Measurements from ENCODE around the gene HMX1. TPM values are rescaled to one million over a fixed set of nuclear protein-coding genes. Genes with fewer than 3 reads are reported as not detected.

HMX1 gene
- total and polyA plus RNA-seq, 2 experiments from 2014 or later = 0.69 TPM; not detected in 1

GRCh38 chr4:8848507-8849265, 23.0 kb downstream of the HMX1 start:
- Histone ChIP-seq H3K4me1 (ENCODE audit: insufficient read depth) (no peaks in the 10 kb centered on the region), H3K79me2 (replicated peaks; ENCODE audit: insufficient read depth) (no peaks in the 10 kb centered on the region), H3K27me3 (ENCODE audit: insufficient read depth) (peaks cover 10% of the 10 kb centered on the region), H2AFZ (no peak overlapping the region), H3F3A (replicated peaks; ENCODE audit: low read depth) (no peaks in the 10 kb centered on the region), H3K9me2 (ENCODE audit: insufficient read depth) (no peaks in the 10 kb centered on the region), H3K4me2 (no peak overlapping the region), H3K4me3 (no peak overlapping the region), H3K27ac (ENCODE audit: low read depth) (no peak overlapping the region), H4K20me1 (replicated peaks; ENCODE audit: insufficient read depth) (no peaks in the 10 kb centered on the region), H3K36me3 (ENCODE audit: insufficient read depth) (no peaks in the 10 kb centered on the region)
- H3K4me1 Mint-ChIP-seq = peaks cover 3% of the 10 kb centered on the region; the same call in 1 of the 3 replicates
- no peaks in the 10 kb centered on the region for H3K36me3 Mint-ChIP-seq (ENCODE audit: low read depth)
- no peaks in the 10 kb centered on the region for H3K9me3 Mint-ChIP-seq
- ATAC-seq (no peak), DNase-seq (ENCODE audit: low spot score) (no peak)
- peaks cover 20% of the 10 kb centered on the region for H3K27me3 Mint-ChIP-seq (ENCODE audit: insufficient read depth, low read depth, poor library complexity)
- no peak overlapping the region for H3K27ac Mint-ChIP-seq
- TF ChIP-seq ZNF114 (CRISPR knock-in tag; IDR thresholded peaks at IDR 0.05) (no peak), POLR2AphosphoS5 (IDR thresholded peaks at IDR 0.05; ENCODE audit: low read depth) (no peak), STAT1 (IDR thresholded peaks at IDR 0.05; ENCODE audit: unreplicated experiment) (no peak)
- TF ChIP-seq, protein P1, sequence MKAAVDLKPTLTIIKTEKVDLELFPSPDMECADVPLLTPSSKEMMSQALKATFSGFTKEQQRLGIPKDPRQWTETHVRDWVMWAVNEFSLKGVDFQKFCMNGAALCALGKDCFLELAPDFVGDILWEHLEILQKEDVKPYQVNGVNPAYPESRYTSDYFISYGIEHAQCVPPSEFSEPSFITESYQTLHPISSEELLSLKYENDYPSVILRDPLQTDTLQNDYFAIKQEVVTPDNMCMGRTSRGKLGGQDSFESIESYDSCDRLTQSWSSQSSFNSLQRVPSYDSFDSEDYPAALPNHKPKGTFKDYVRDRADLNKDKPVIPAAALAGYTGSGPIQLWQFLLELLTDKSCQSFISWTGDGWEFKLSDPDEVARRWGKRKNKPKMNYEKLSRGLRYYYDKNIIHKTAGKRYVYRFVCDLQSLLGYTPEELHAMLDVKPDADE (IDR thresholded peaks at IDR 0.05) = no peak
- no peak overlapping the region; the same call in 2 of the 3 replicates for H3K4me3 Mint-ChIP-seq

DNA sequence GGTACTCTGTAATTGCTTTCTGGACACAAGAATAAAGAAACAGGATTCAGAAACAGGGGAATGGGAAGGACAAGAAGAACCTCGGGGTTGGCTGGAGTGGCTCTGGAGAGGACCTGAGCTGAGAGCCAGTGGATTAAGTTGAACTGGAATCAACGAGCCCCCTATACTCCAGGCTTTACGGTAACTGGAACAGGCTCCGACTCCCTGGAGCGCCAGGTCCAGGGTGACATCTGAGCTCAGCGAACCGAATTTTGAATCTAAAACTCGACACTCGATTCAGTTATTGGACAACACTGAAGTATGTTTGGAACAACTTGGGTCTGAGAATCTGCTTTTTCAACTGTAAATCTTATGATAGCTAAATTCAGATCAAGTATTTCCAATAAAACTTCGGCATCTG, 23.9 kb downstream of the HMX1 start:
- Histone ChIP-seq H4K20me1 (replicated peaks; ENCODE audit: insufficient read depth) (no peaks in the 10 kb centered on the region), H3K36me3 (ENCODE audit: insufficient read depth) (no peaks in the 10 kb centered on the region), H3K4me3 (no peak overlapping the region), H3K79me2 (replicated peaks; ENCODE audit: insufficient read depth) (no peaks in the 10 kb centered on the region), H3K27ac (ENCODE audit: low read depth) (no peak overlapping the region), H3K4me1 (ENCODE audit: insufficient read depth) (no peaks in the 10 kb centered on the region), H3F3A (replicated peaks; ENCODE audit: low read depth) (no peaks in the 10 kb centered on the region), H3K27me3 (ENCODE audit: insufficient read depth) (peaks cover under 1% of the 10 kb centered on the region; the same call in 1 of the 2 replicates), H2AFZ (no peak overlapping the region), H3K9me2 (ENCODE audit: insufficient read depth) (no peaks in the 10 kb centered on the region), H3K4me2 (no peak overlapping the region)
- H3K9me3 Mint-ChIP-seq = peaks cover 7% of the 10 kb centered on the region; the same call in 2 of the 3 replicates
- H3K4me1 Mint-ChIP-seq = no peaks in the 10 kb centered on the region; the same call in 2 of the 3 replicates
- H3K36me3 Mint-ChIP-seq (ENCODE audit: low read depth) = no peaks in the 10 kb centered on the region
- DNase-seq (ENCODE audit: low spot score) = peak; percentile 39
- no peak overlapping the region for H3K27ac Mint-ChIP-seq
- no peak overlapping the region for H3K4me3 Mint-ChIP-seq
- peak; percentile 81 for ATAC-seq
- H3K27me3 Mint-ChIP-seq (ENCODE audit: insufficient read depth, low read depth, poor library complexity) = peaks cover 13% of the 10 kb centered on the region
- no peak for TF ChIP-seq JUNB (IDR thresholded peaks at IDR 0.05; ENCODE audit: unreplicated experiment)
- TF ChIP-seq, protein P2, sequence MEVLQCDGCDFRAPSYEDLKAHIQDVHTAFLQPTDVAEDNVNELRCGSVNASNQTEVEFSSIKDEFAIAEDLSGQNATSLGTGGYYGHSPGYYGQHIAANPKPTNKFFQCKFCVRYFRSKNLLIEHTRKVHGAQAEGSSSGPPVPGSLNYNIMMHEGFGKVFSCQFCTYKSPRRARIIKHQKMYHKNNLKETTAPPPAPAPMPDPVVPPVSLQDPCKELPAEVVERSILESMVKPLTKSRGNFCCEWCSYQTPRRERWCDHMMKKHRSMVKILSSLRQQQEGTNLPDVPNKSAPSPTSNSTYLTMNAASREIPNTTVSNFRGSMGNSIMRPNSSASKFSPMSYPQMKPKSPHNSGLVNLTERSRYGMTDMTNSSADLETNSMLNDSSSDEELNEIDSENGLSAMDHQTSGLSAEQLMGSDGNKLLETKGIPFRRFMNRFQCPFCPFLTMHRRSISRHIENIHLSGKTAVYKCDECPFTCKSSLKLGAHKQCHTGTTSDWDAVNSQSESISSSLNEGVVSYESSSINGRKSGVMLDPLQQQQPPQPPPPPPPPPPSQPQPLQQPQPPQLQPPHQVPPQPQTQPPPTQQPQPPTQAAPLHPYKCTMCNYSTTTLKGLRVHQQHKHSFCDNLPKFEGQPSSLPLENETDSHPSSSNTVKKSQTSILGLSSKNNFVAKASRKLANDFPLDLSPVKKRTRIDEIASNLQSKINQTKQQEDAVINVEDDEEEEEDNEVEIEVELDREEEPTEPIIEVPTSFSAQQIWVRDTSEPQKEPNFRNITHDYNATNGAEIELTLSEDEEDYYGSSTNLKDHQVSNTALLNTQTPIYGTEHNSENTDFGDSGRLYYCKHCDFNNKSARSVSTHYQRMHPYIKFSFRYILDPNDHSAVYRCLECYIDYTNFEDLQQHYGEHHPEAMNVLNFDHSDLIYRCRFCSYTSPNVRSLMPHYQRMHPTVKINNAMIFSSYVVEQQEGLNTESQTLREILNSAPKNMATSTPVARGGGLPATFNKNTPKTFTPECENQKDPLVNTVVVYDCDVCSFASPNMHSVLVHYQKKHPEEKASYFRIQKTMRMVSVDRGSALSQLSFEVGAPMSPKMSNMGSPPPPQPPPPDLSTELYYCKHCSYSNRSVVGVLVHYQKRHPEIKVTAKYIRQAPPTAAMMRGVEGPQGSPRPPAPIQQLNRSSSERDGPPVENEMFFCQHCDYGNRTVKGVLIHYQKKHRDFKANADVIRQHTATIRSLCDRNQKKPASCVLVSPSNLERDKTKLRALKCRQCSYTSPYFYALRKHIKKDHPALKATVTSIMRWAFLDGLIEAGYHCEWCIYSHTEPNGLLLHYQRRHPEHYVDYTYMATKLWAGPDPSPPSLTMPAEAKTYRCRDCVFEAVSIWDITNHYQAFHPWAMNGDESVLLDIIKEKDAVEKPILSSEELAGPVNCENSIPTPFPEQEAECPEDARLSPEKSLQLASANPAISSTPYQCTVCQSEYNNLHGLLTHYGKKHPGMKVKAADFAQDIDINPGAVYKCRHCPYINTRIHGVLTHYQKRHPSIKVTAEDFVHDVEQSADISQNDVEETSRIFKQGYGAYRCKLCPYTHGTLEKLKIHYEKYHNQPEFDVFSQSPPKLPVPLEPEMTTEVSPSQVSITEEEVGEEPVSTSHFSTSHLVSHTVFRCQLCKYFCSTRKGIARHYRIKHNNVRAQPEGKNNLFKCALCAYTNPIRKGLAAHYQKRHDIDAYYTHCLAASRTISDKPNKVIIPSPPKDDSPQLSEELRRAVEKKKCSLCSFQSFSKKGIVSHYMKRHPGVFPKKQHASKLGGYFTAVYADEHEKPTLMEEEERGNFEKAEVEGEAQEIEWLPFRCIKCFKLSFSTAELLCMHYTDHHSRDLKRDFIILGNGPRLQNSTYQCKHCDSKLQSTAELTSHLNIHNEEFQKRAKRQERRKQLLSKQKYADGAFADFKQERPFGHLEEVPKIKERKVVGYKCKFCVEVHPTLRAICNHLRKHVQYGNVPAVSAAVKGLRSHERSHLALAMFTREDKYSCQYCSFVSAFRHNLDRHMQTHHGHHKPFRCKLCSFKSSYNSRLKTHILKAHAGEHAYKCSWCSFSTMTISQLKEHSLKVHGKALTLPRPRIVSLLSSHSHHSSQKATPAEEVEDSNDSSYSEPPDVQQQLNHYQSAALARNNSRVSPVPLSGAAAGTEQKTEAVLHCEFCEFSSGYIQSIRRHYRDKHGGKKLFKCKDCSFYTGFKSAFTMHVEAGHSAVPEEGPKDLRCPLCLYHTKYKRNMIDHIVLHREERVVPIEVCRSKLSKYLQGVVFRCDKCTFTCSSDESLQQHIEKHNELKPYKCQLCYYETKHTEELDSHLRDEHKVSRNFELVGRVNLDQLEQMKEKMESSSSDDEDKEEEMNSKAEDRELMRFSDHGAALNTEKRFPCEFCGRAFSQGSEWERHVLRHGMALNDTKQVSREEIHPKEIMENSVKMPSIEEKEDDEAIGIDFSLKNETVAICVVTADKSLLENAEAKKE (CRISPR knock-in tag; IDR thresholded peaks at IDR 0.05) = no peak
- no peak for TF ChIP-seq ZNF114 (CRISPR knock-in tag; IDR thresholded peaks at IDR 0.05)
- TF ChIP-seq, protein P3, sequence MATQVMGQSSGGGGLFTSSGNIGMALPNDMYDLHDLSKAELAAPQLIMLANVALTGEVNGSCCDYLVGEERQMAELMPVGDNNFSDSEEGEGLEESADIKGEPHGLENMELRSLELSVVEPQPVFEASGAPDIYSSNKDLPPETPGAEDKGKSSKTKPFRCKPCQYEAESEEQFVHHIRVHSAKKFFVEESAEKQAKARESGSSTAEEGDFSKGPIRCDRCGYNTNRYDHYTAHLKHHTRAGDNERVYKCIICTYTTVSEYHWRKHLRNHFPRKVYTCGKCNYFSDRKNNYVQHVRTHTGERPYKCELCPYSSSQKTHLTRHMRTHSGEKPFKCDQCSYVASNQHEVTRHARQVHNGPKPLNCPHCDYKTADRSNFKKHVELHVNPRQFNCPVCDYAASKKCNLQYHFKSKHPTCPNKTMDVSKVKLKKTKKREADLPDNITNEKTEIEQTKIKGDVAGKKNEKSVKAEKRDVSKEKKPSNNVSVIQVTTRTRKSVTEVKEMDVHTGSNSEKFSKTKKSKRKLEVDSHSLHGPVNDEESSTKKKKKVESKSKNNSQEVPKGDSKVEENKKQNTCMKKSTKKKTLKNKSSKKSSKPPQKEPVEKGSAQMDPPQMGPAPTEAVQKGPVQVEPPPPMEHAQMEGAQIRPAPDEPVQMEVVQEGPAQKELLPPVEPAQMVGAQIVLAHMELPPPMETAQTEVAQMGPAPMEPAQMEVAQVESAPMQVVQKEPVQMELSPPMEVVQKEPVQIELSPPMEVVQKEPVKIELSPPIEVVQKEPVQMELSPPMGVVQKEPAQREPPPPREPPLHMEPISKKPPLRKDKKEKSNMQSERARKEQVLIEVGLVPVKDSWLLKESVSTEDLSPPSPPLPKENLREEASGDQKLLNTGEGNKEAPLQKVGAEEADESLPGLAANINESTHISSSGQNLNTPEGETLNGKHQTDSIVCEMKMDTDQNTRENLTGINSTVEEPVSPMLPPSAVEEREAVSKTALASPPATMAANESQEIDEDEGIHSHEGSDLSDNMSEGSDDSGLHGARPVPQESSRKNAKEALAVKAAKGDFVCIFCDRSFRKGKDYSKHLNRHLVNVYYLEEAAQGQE (IDR thresholded peaks at IDR 0.05; ENCODE audit: unreplicated experiment) = no peak
- no peak for TF ChIP-seq NANOG (IDR thresholded peaks at IDR 0.05; ENCODE audit: borderline replicate concordance)
- no peak for TF ChIP-seq EZH2phosphoT487 (IDR thresholded peaks at IDR 0.05; ENCODE audit: unreplicated experiment)
- TF ChIP-seq, protein P1 (IDR thresholded peaks at IDR 0.05) = no peak
